Keratinocyte (primary cell): ENCODE results near the gene SDE2.

Source experiments
- EZH2 ChIP-seq: IDR thresholded peaks from one replicate; pipeline ENCODE4 v1.6.1; 2012; ENCODE audit warnings: inconsistent platforms, mild to moderate bottlenecking, low read length, moderate library complexity
- TF ChIP-seq, protein P1 (sequence below), 3 experiments: IDR thresholded peaks in 1 of 3; conservative IDR thresholded peaks in 1 of 3; optimal IDR thresholded peaks in 1 of 3; 2 replicates in 2 of 3; 3 replicates in 1 of 3; pipeline versions ENCODE3 to v1.5.1; 2011; ENCODE audit warnings: low read length in 3 of 3, mild to moderate bottlenecking in 3 of 3, moderate library complexity in 2 of 3, control low read depth in 1 of 3, inconsistent platforms in 1 of 3; ENCODE audit not compliant: insufficient read depth in 2 of 3; ENCODE audit errors: extremely low read depth in 1 of 3

DNA sequence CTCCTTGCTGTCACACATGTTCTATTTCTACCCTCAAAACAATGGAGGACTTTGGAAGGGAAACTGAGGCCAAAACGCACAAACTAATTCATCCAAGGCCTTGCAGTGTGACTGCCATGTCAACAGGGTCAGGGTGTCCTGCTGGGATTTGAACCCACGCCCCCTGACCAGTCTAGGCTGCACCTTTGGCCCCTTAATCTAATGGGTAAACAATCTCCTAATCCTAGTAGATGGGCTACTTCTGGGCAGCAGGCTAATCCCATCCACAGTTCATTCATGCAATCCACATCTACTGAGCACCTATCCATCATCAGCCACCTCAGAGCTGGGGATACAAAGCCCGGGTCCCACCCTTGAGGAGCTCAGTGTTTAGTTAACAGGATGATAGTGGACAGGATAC, 41.1 kb downstream of the SDE2 start:
- TF ChIP-seq, protein P1, sequence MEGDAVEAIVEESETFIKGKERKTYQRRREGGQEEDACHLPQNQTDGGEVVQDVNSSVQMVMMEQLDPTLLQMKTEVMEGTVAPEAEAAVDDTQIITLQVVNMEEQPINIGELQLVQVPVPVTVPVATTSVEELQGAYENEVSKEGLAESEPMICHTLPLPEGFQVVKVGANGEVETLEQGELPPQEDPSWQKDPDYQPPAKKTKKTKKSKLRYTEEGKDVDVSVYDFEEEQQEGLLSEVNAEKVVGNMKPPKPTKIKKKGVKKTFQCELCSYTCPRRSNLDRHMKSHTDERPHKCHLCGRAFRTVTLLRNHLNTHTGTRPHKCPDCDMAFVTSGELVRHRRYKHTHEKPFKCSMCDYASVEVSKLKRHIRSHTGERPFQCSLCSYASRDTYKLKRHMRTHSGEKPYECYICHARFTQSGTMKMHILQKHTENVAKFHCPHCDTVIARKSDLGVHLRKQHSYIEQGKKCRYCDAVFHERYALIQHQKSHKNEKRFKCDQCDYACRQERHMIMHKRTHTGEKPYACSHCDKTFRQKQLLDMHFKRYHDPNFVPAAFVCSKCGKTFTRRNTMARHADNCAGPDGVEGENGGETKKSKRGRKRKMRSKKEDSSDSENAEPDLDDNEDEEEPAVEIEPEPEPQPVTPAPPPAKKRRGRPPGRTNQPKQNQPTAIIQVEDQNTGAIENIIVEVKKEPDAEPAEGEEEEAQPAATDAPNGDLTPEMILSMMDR (optimal IDR thresholded peaks at IDR 0.05 in 1 of 3, IDR thresholded peaks at IDR 0.05 in 1 of 3, conservative IDR thresholded peaks at IDR 0.05 in 1 of 3; ENCODE audit: extremely low read depth in 1 of 3, insufficient read depth in 2 of 3, low read length in 3 of 3) = no peak
- TF ChIP-seq EZH2 = no peak
